ENCODE results near the gene SPEF1.

Gene SPEF1

GRCh38 chr20:3800878-3801260 is 19.6 kb upstream of the SPEF1 start:
- Histone ChIP-seq H3K4me2 (ENCODE audit: low read length) (no peak overlapping the region), H3K9me3 (ENCODE audit: control insufficient read depth, insufficient read depth, low read length) (no peaks in the 10 kb centered on the region), H3K4me1 (ENCODE audit: control insufficient read depth, low read length) (peaks cover 39% of the 10 kb centered on the region), H3K4me3 (ENCODE audit: low read length) (no peak overlapping the region), H3K27me3 (ENCODE audit: control insufficient read depth, low read length) (no peaks in the 10 kb centered on the region), H3K9me2 (replicated peaks; ENCODE audit: control insufficient read depth, low read length) (no peaks in the 10 kb centered on the region), H3F3A (ENCODE audit: control insufficient read depth, insufficient read depth) (peaks cover 11% of the 10 kb centered on the region; the same call in 1 of the 2 replicates), H3K36me3 (ENCODE audit: control insufficient read depth, low read length) (peaks cover 68% of the 10 kb centered on the region), H3K79me2 (ENCODE audit: control insufficient read depth, low read length) (peaks cover 26% of the 10 kb centered on the region), H3K27ac (ENCODE audit: low read depth, low read length) (no peak overlapping the region), H4K20me1 (ENCODE audit: control insufficient read depth, insufficient read depth, low read depth, low read length) (no peaks in the 10 kb centered on the region)
- no peak for TF ChIP-seq CTCF (IDR thresholded peaks at IDR 0.05; ENCODE audit: low read depth, low read length, poor library complexity, severe bottlenecking)
- no peak for TF ChIP-seq EZH2phosphoT487 (IDR thresholded peaks at IDR 0.05; ENCODE audit: borderline replicate concordance, low read length)

DNA sequence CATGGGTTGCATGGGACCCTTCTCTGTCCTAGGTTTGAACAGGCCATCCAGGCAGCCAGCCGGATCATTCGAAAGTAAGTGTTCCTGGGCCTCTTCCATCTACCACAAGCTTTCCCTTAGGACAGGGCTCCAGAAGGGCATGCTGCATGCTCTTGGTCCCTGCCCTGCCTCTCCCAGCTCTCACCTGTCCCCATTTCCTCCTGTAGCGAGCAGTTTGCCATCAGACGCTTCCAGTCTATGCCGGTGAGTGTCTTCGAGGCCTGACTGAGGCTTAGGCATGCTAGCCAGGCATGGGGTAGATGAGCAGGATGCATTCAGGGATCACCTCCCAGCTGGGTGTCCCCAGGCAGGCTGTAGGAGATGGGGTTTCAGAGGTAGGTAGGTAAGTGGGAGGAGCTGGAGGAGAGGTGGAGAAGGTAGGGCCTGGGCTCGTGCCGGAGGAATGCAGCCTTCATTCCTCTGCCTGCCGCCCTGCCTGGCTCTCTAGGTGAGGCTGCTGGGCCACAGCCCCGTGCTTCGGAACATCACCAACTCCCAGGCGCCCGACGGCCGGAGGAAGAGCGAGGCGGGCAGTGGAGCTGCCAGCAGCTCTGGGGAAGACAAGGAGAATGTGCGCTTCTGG is 19.1 kb upstream of the SPEF1 start:
- H3K27ac ChIP-seq (ENCODE audit: low read depth, low read length) = no peak overlapping the region
- H3K4me2 ChIP-seq (ENCODE audit: low read length) = peak overlapping the region; percentile 83
- H3K9me3 ChIP-seq (ENCODE audit: control insufficient read depth, insufficient read depth, low read length) = no peaks in the 10 kb centered on the region
- peaks cover 44% of the 10 kb centered on the region for H3K4me1 ChIP-seq (ENCODE audit: control insufficient read depth, low read length)
- H3K36me3 ChIP-seq (ENCODE audit: control insufficient read depth, low read length) = peaks cover 63% of the 10 kb centered on the region
- TF ChIP-seq CTCF (IDR thresholded peaks at IDR 0.05; ENCODE audit: low read depth, low read length, poor library complexity, severe bottlenecking) = no peak
- TF ChIP-seq EZH2phosphoT487 (IDR thresholded peaks at IDR 0.05; ENCODE audit: borderline replicate concordance, low read length) = no peak
- no peaks in the 10 kb centered on the region for H3K9me2 ChIP-seq (replicated peaks; ENCODE audit: control insufficient read depth, low read length)
- H3K79me2 ChIP-seq (ENCODE audit: control insufficient read depth, low read length) = peaks cover 26% of the 10 kb centered on the region
- H3K27me3 ChIP-seq (ENCODE audit: control insufficient read depth, low read length) = no peaks in the 10 kb centered on the region
- peak overlapping the region; percentile 75 for H3K4me3 ChIP-seq (ENCODE audit: low read length)
- no peaks in the 10 kb centered on the region for H4K20me1 ChIP-seq (ENCODE audit: control insufficient read depth, insufficient read depth, low read depth, low read length)
- peaks cover 11% of the 10 kb centered on the region; the same call in 1 of the 2 replicates for H3F3A ChIP-seq (ENCODE audit: control insufficient read depth, insufficient read depth)

GRCh38 chr20:3798908-3799248 is 17.6 kb upstream of the SPEF1 start:
- TF ChIP-seq EZH2phosphoT487 (IDR thresholded peaks at IDR 0.05; ENCODE audit: borderline replicate concordance, low read length) = no peak
- TF ChIP-seq CTCF (IDR thresholded peaks at IDR 0.05; ENCODE audit: low read depth, low read length, poor library complexity, severe bottlenecking) = no peak
- H3K9me2 ChIP-seq (replicated peaks; ENCODE audit: control insufficient read depth, low read length) = no peaks in the 10 kb centered on the region
- H3K4me2 ChIP-seq (ENCODE audit: low read length) = peak overlapping the region; percentile 83
- no peaks in the 10 kb centered on the region for H4K20me1 ChIP-seq (ENCODE audit: control insufficient read depth, insufficient read depth, low read depth, low read length)
- no peaks in the 10 kb centered on the region for H3K27me3 ChIP-seq (ENCODE audit: control insufficient read depth, low read length)
- H3K36me3 ChIP-seq (ENCODE audit: control insufficient read depth, low read length) = peaks cover 49% of the 10 kb centered on the region
- peaks cover 26% of the 10 kb centered on the region for H3K79me2 ChIP-seq (ENCODE audit: control insufficient read depth, low read length)
- H3K4me1 ChIP-seq (ENCODE audit: control insufficient read depth, low read length) = peaks cover 57% of the 10 kb centered on the region
- peak overlapping the region; percentile 75 for H3K4me3 ChIP-seq (ENCODE audit: low read length)
- peaks cover 11% of the 10 kb centered on the region; the same call in 1 of the 2 replicates for H3F3A ChIP-seq (ENCODE audit: control insufficient read depth, insufficient read depth)
- no peaks in the 10 kb centered on the region for H3K9me3 ChIP-seq (ENCODE audit: control insufficient read depth, insufficient read depth, low read length)
- H3K27ac ChIP-seq (ENCODE audit: low read depth, low read length) = peak overlapping the region; percentile 72

Measured in DOHH2 (cell line).